ENCODE measurements around the gene EPO. TPM values are rescaled to one million over a fixed set of nuclear protein-coding genes. Genes with fewer than 3 reads are reported as not detected.
"Not testable (repeated sequence)": the region's sequence is repeated elsewhere in the genome, so short reads cannot be mapped to it uniquely, and the experiment has no call there.

EPO gene
- total RNA-seq, 1 experiment from 2014 or later = 0.29 TPM

DNA sequence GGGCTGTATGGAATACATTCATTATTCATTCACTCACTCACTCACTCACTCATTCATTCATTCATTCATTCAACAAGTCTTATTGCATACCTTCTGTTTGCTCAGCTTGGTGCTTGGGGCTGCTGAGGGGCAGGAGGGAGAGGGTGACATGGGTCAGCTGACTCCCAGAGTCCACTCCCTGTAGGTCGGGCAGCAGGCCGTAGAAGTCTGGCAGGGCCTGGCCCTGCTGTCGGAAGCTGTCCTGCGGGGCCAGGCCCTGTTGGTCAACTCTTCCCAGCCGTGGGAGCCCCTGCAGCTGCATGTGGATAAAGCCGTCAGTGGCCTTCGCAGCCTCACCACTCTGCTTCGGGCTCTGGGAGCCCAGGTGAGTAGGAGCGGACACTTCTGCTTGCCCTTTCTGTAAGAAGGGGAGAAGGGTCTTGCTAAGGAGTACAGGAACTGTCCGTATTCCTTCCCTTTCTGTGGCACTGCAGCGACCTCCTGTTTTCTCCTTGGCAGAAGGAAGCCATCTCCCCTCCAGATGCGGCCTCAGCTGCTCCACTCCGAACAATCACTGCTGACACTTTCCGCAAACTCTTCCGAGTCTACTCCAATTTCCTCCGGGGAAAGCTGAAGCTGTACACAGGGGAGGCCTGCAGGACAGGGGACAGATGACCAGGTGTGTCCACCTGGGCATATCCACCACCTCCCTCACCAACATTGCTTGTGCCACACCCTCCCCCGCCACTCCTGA, 2.4 kb downstream of the EPO start:
- in situ Hi-C loops (cut with HindIII; ENCODE audit: low pct_unique_long_range_greater_than_20kb, low sequenced_read_pairs) = no loop called here
- no peak for DNase-seq (ENCODE audit: low read depth, low spot score)

DNA sequence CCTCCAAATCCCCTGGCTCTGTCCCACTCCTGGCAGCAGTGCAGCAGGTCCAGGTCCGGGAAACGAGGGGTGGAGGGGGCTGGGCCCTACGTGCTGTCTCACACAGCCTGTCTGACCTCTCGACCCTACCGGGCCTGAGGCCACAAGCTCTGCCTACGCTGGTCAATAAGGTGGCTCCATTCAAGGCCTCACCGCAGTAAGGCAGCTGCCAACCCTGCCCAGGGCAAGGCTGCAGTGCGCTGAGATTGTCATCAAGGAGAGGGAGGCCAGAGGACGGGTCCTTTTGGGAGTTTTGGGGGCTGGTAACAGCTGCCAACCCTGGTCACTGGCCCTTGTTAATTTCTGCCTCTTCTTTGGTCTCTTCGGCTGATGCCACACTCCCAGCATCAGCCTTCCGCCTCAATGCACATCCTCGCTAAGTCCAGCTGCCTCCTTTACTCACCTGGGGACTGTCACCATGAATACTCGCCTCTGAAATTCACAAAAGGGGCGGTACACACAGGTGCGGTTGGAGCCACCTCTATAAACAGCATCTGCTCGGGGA, 3.5 kb downstream of the EPO start:
- no peak for DNase-seq (ENCODE audit: low read depth, low spot score)
- in situ Hi-C loops (cut with HindIII; ENCODE audit: low pct_unique_long_range_greater_than_20kb, low sequenced_read_pairs) = no loop called here

DNA sequence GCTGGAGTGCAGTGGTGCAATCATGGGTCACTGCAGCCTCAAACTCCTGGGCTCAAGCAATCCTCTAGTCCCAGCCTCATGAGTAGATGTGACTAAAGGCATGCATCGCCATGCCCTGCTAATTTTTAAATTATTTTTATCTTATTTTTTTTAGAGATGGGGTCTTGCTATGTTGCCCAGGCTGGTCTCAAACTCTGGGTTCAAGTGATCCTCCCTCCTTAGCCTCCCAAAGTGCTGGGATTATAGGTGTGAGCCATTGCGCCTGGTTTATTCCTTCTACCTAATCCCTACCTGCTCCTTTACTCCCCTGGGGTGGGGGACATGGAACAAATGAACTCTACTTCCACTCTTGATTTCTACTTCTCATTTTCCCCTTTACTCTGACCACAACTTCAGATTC, 4.1 kb downstream of the EPO start:
- DNase-seq (ENCODE audit: low read depth, low spot score); in situ Hi-C loops (cut with HindIII; ENCODE audit: low pct_unique_long_range_greater_than_20kb, low sequenced_read_pairs): not testable (repeated sequence)

DNA sequence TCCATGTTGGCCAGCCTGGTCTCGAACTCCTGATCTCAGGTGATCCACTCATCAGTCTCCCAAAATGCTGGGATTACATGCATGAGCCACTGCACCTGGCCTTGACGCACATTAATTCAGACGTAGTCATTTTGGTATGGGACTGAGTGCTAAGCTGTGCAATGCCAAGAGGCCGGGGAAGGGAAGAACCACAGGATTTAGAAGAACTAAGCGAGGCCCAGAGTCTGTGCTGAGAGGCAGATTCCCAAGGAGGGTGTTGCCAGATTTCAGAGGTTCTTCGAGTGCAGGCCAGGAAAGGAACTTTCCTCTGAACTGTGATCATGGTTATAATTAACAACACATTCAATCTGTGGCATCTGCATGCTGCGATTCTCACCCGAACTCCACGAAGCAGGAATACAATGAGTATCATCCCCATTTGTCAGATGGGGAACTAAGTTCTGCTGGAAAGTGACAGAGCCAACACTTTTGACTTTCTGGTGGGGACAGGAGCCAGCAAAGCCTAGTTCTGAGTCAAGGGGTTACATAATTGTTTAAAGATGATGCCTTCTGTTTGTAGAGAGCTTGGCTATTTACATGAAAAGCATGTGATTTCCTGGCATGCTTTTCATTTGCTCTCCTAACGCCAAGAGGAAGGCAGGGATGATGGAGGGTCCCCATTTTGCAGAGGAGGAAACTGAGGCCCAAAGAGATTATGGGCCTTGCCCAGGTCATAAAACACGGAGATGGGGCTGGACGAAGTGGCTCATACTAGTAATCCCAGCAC, 6.9 kb downstream of the EPO start:
- no peak for DNase-seq (ENCODE audit: low read depth, low spot score)
- in situ Hi-C loops (cut with HindIII; ENCODE audit: low pct_unique_long_range_greater_than_20kb, low sequenced_read_pairs) = no loop called here

DNA sequence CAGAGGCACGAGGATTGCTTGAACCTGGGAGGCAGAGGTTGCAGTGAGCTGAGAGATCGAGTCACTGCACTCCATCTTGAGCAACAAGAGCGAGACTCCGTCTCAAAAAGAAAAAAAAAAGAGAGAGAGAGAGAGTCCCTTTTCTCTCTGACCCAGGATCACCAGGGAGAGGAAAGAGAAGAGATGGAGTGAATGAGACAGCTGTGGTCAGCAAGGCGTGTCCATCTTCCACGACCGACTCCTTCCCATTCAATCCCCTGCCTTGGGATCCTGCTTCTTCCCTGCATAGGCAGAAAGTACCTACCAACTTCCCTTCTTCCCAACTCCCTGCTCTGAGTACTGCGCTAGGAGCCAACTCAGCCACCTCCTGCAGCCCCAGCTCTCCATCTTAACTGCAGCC, 7.9 kb downstream of the EPO start:
- no peak for DNase-seq (ENCODE audit: low read depth, low spot score)
- in situ Hi-C loops (cut with HindIII; ENCODE audit: low pct_unique_long_range_greater_than_20kb, low sequenced_read_pairs) = no loop called here

- no peak for DNase-seq (ENCODE audit: low read depth, low spot score)
- in situ Hi-C loops (cut with HindIII; ENCODE audit: low pct_unique_long_range_greater_than_20kb, low sequenced_read_pairs) = no loop called here
Observed at GRCh38 chr7:100730136-100730800, 10.0 kb downstream of the EPO start.

DNA sequence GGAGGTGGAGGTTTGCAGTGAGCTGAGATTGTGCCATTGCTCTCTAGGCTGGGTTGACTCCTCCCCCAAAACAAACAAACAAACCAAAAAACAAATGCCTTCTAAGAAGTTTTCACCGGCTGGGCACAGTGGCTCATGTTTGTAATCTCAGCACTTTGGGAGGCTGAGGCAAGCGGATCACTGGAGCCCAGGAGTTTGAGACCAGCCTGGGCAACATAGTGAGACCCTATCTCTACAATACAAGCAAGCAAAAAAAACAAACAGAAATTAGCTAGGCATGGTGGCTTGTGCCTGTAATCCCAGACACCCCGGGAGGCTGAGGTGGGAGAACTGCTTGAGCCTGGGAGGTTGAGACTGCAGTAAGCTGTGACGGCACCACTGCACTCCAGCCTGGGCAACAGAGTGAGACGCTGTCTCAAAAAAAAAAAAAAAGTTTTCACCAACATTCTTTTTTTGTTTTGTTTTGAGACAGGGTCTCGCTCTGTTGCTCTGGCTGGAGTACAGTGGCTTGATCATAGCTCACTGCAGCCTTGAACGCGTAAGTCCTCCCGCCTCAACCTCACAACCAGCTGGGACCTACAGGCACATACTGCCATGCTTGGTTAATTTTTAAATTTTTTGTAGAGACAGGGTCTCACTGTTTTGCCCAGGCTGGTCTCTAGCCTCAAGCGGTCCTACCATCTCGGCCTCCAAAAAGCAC, 11.8 kb downstream of the EPO start:
- in situ Hi-C loops (cut with HindIII; ENCODE audit: low pct_unique_long_range_greater_than_20kb, low sequenced_read_pairs) = no loop called here
- no peak for DNase-seq (ENCODE audit: low read depth, low spot score)

DNA sequence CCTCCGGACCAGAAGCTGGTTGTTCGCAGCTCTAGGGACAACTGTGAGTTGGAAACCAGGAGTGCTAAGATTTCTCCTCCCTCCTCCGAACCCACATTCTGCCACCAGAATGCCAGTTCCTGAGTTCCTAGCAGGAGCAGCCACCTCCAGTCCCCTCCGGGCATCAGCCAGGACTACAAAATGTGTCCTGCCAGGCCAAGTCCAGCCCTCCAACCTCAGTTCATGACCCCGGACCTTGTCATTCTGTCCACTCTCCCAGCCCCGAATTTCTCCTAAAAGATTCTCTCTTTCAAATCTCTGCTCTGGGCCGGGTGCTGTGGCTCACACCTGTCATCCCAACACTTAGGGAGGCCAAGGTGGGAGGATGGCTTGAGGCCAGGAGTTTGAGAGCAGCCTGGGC, 15.5 kb downstream of the EPO start:
- no peak for DNase-seq (ENCODE audit: low read depth, low spot score)
- in situ Hi-C loops (cut with HindIII; ENCODE audit: low pct_unique_long_range_greater_than_20kb, low sequenced_read_pairs) = no loop called here

- in situ Hi-C loops (cut with HindIII; ENCODE audit: low pct_unique_long_range_greater_than_20kb, low sequenced_read_pairs) = no loop called here
- DNase-seq (ENCODE audit: low read depth, low spot score) = no peak
Observed at GRCh38 chr7:100736671-100737070, 16.4 kb downstream of the EPO start.

DNA sequence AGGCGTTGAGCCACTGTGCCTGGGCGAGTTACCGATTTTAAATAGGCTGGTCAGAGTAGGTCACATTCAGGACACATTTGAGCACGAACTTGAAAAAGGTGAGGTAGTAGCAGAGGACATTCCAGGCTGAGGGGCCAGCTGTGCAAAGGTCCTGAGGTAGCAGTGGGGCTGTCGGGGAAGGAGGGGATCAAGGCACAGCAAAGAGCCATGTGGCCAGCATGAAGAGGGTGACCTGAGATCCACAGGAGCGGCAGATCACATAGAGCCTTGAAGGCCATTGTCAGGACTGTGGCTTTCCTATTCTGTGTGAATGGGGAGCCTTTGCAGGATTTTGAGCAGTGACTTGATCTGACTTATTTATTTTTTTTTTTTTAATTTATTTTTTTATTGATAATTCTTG, 19.7 kb downstream of the EPO start:
- no peak for DNase-seq (ENCODE audit: low read depth, low spot score)
- in situ Hi-C loops (cut with HindIII; ENCODE audit: low pct_unique_long_range_greater_than_20kb, low sequenced_read_pairs) = no loop called here

DNA sequence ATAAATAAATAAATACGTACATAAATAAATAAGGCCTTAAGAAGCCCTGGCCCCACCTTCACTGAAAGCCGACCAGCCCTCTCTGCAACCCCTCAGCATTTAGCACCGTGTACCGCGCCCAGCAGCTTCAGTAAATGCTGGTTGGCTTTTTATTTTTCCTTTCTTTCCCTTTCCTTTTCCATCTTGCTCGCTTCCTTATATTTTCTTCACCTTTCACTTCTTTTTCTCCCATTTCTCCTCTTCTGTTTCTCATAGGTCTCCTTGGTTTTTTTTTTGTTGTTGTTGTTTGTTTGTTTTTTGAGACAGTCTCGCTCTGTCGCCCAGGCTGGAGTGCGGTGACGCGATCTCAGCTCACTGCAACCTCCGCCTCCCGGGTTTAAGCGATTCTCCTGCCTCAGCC, 24.3 kb downstream of the EPO start:
- no peak for DNase-seq (ENCODE audit: low read depth, low spot score)
- in situ Hi-C loops (cut with HindIII; ENCODE audit: low pct_unique_long_range_greater_than_20kb, low sequenced_read_pairs) = no loop called here

GRCh38 chr7:100745184-100745583, 24.9 kb downstream of the EPO start:
- in situ Hi-C loops (cut with HindIII; ENCODE audit: low pct_unique_long_range_greater_than_20kb, low sequenced_read_pairs) = no loop called here
- no peak for DNase-seq (ENCODE audit: low read depth, low spot score)

DNA sequence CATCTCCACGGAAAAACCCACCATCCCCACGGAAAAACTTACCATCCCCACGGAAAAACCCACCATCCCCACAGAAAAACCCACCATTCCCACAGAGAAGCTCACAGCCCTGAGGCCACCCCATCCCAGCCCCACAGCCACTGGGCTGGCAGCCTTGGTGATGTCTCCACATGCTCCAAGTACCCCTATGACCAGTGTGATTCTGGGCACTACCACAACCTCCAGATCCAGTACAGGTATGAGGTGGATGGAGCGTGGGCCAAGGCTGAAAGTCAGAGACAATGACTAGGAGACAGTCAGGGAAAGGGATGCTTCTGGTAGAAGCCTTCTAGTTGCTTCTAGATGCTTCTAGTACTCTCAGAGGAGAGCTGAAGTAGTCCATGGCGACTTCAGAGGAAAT, 32.7 kb downstream of the EPO start:
- DNase-seq (ENCODE audit: low read depth, low spot score) = peak; percentile 19
- in situ Hi-C loops (cut with HindIII; ENCODE audit: low pct_unique_long_range_greater_than_20kb, low sequenced_read_pairs) = no loop called here

DNA sequence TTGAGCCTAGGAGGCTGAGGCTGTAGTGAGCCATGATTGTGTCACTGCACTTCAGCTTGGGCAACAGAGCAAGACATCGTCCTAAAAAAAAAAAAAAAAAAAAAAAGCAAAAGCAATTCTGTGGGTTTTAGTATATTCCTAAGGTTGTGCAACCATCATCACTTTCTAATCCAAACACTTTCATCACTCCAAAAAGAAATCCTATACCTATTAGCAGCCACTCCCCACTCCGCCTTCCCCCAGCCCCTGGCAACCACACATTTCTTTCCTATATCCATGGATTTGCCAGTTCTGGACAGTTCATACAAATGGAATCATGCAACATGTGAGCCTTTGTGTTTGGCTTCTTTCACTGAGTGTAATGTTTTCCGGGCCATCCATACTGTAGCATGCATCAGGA, 33.5 kb downstream of the EPO start:
- DNase-seq (ENCODE audit: low read depth, low spot score) = no peak
- in situ Hi-C loops (cut with HindIII; ENCODE audit: low pct_unique_long_range_greater_than_20kb, low sequenced_read_pairs) = no loop called here

- in situ Hi-C loops (cut with HindIII; ENCODE audit: low pct_unique_long_range_greater_than_20kb, low sequenced_read_pairs) = no loop called here
- DNase-seq (ENCODE audit: low read depth, low spot score) = no peak
Observed at GRCh38 chr7:100759357-100760171, 39.3 kb downstream of the EPO start.

DNA sequence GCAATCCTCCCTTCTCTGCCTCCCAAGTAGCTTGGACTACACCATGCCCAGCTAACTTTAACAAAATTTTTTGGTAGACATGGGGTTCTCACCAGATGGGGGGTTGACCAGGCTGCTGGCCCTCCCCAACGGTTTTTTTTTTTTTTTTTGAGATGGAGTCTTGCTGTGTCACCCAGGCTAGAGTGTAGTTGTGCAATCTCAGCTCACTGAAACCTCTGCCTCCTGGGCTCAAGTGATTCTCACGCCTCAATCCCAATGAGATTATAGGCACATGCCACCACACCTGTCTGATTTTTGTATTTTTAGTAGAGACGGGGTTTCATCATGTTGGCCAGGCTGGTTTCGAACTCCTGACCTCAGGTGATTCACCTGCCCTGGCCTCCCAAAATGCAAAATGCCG, 42.6 kb downstream of the EPO start:
- in situ Hi-C loops (cut with HindIII; ENCODE audit: low pct_unique_long_range_greater_than_20kb, low sequenced_read_pairs) = not testable (repeated sequence)

GRCh38 chr7:100763556-100764140, 43.4 kb downstream of the EPO start:
- in situ Hi-C loops (cut with HindIII; ENCODE audit: low pct_unique_long_range_greater_than_20kb, low sequenced_read_pairs) = no loop called here
- no peak for DNase-seq (ENCODE audit: low read depth, low spot score)

More for the DNA sequence above, 42.6 kb downstream of the EPO start:
- DNase-seq (ENCODE audit: low read depth, low spot score) = not testable (repeated sequence)

Measured in SK-MEL-5 (cell line).